ENCODE results near the gene TAF6.

TAF6 gene

GRCh38 chr7:100089458-100090196 lies 29.5 kb downstream of the TAF6 start:
- Histone ChIP-seq H3K4me2 (peak overlapping the region; percentile 86 to 97 (median 94)), H3K4me3 (peak overlapping the region; percentile 68 to 96 (median 88)), H3K4me1 (peaks cover 24 to 51% (median 37%) of the 10 kb centered on the region in 10 experiments), H3K27ac (peak overlapping the region; percentile 59 to 93 (median 87)), H3K9ac (peak overlapping the region; percentile 83 to 97 (median 91)), H3K27me3 (no peaks in the 10 kb centered on the region), H4K20me1 (peaks cover 0 to 39% (median 33%) of the 10 kb centered on the region in 11 experiments; a peak in 19 of 22 replicates), H3K9me3 (replicated peaks in 1 of 11) (no peaks in the 10 kb centered on the region), H3K36me3 (peaks cover 41 to 48% (median 46%) of the 10 kb centered on the region in 11 experiments)
- no peak for TF ChIP-seq Cebpa-rat (IDR thresholded peaks at IDR 0.05)

GRCh38 chr7:100088621-100089457 lies 30.3 kb downstream of the TAF6 start, which contains the start of gene COPS6:
Gene COPS6 (plus strand): TSS chr7:100088969. CDS start chr7:100088991, 22 bp downstream.
- Histone ChIP-seq H3K27ac (peak within 1 kb of the TSS; percentile 59 to 93 (median 87)), H3K9ac (peak within 1 kb of the TSS; percentile 83 to 97 (median 91)), H3K36me3 (peaks cover 33 to 40% (median 38%) of the 10 kb centered on the region in 11 experiments), H3K4me2 (peak within 1 kb of the TSS; percentile 86 to 97 (median 94)), H3K9me3 (replicated peaks in 1 of 11) (no peaks in the 10 kb centered on the region), H3K4me1 (peaks cover 24 to 47% (median 37%) of the 10 kb centered on the region in 10 experiments), H3K4me3 (peak within 1 kb of the TSS; percentile 68 to 96 (median 88)), H3K27me3 (0 out of 22 replicates have a peak, but pooled peaks cover 0 to 2% (median 0%) of the 10 kb centered on the region in 11 experiments), H4K20me1 (peaks cover 0 to 32% (median 25%) of the 10 kb centered on the region in 11 experiments; a peak in 19 of 22 replicates)
- no peak for TF ChIP-seq Cebpa-rat (IDR thresholded peaks at IDR 0.05)

DNA sequence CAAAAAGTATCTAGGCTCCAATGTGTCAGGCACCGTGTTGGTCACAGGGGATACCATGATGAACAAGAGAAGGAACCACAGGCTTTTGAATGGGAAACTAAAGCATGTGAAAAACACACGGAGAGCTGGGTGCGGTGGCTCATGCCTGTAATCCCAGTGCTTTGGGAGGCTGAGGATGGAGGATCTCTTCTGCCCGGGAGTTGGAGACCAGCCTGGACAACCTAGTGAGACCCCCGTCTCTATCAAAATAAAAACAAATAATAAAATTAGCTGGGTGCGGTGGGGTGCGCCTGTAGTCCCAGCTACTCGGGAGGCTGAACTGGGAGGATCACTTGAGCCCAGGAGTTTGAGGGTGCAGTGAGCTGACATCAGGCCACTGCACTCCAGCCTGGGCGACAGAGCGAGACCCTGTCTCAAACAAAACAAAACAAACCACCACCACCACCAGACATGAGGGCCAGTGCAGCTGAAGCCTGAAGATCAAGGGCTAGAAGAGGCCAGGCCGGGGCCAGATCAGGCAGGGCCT lies 31.0 kb downstream of the TAF6 start:
- Histone ChIP-seq H3K4me1 (peaks cover 24 to 46% (median 37%) of the 10 kb centered on the region in 10 experiments), H3K27ac (peak overlapping the region; percentile 59 to 93 (median 87); a peak in 21 of 22 replicates), H3K4me2 (peak overlapping the region; percentile 86 to 97 (median 94)), H4K20me1 (peaks cover 0 to 25% (median 19%) of the 10 kb centered on the region in 11 experiments; a peak in 19 of 22 replicates), H3K9me3 (replicated peaks in 1 of 11) (no peaks in the 10 kb centered on the region), H3K4me3 (peak overlapping the region; percentile 68 to 96 (median 88)), H3K9ac (peak overlapping the region; percentile 83 to 97 (median 91)), H3K27me3 (peaks cover 0 to 7% (median 4%) of the 10 kb centered on the region in 11 experiments; a peak in 9 of 22 replicates), H3K36me3 (peaks cover 27 to 33% (median 32%) of the 10 kb centered on the region in 11 experiments)
- no peak for TF ChIP-seq Cebpa-rat (IDR thresholded peaks at IDR 0.05)

DNA sequence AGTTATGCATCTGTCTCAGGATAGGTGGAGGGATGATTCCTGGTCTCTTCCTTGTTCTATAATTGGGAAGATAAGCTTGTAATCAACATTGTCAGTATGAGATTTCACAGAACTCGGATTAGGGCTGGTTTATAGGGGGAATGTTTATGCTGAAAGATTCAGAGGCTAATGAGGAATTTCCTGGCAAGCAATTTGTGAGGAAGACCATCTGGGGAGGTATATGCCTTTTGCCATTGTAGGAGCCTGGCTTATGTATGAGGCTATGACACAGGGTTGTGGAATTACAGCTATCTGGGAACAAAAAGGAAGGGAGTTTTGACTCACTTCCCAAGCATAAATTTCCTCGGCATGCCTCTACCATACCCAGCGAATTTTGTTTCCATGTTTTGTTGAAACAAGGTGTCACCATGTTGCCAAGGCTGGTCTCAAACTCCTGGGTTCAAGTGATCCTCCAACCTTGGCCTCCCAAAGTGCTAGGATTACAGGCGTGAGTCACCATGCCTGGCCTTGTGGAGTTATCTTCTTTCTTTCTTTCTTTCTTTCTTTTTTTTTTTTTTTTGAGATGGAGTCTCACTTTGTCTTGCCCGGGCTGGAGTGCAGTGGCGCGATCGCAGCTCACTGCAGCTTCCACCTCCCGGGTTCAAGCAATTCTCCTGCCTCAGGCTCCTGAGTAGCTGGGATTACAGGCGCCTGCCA lies 32.0 kb downstream of the TAF6 start:
- no peak for TF ChIP-seq Cebpa-rat (IDR thresholded peaks at IDR 0.05)
- Histone ChIP-seq H3K27me3 (peaks cover 0 to 17% (median 13%) of the 10 kb centered on the region in 11 experiments; a peak in 16 of 22 replicates), H3K4me2 (no peak overlapping the region), H3K4me1 (peaks cover 31 to 54% (median 44%) of the 10 kb centered on the region in 10 experiments), H3K36me3 (peaks cover 17 to 24% (median 22%) of the 10 kb centered on the region in 11 experiments), H3K27ac (no peak overlapping the region), H3K9ac (no peak overlapping the region), H3K4me3 (no peak overlapping the region), H3K9me3 (replicated peaks in 1 of 11) (no peaks in the 10 kb centered on the region), H4K20me1 (peaks cover 0 to 15% (median 9%) of the 10 kb centered on the region in 11 experiments; a peak in 13 of 22 replicates)

- Histone ChIP-seq H3K4me3 (no peak overlapping the region), H3K9me3 (replicated peaks in 1 of 11) (no peaks in the 10 kb centered on the region), H3K36me3 (peaks cover under 1 to 7% (median 5%) of the 10 kb centered on the region in 11 experiments; a peak in 21 of 22 replicates), H3K27ac (no peak overlapping the region; a peak in 1 of 22 replicates), H3K4me1 (peaks cover 31 to 46% (median 38%) of the 10 kb centered on the region in 10 experiments), H4K20me1 (peaks cover 0 to 3% (median 0%) of the 10 kb centered on the region in 11 experiments; a peak in 5 of 22 replicates), H3K9ac (no peak overlapping the region), H3K27me3 (peaks cover 0 to 18% (median 14%) of the 10 kb centered on the region in 11 experiments; a peak in 16 of 22 replicates), H3K4me2 (peak overlapping the region in 2 of 11 experiments; percentile 28 to 36; a peak in 4 of 22 replicates)
- TF ChIP-seq Cebpa-rat (IDR thresholded peaks at IDR 0.05) = peak in 2 of 11 experiments; percentile 9 to 15; a peak in 1 of 22 replicates
Measured at GRCh38 chr7:100085515-100085914, 33.6 kb downstream of the TAF6 start.

DNA sequence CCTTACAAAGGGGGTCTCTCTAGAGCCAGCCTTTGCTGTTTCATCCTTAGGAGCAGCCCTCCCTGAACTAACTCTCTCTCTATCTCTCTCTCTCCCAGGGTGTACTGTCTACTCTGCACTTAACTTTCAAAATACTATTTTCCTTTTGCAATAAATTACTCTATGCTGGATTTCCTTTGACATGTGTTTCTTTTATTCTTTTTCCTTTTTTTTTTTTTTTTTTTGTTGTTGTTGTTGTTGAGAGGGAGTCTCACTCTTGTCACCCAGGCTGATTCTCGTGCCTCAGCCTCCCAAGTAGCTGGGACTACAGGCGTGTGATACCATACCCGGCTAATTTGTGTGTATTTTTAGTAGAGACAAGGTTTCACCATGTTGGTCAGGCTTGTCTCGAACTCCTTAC lies 36.2 kb downstream of the TAF6 start:
- H3K9me3 ChIP-seq (replicated peaks in 1 of 11) = peaks cover 0 to 12% (median 3%) of the 10 kb centered on the region in 11 experiments; a peak in 11 of 22 replicates
- peaks cover 26 to 43% (median 33%) of the 10 kb centered on the region in 10 experiments for H3K4me1 ChIP-seq
- peak overlapping the region in 1 of 11 experiments; percentile 95; a peak in 2 of 22 replicates for H3K27ac ChIP-seq
- H3K36me3 ChIP-seq = peaks cover 18 to 26% (median 23%) of the 10 kb centered on the region in 11 experiments
- TF ChIP-seq Cebpa-rat (IDR thresholded peaks at IDR 0.05) = no peak
- peaks cover 7 to 28% (median 23%) of the 10 kb centered on the region in 11 experiments; a peak in 12 of 22 replicates for H4K20me1 ChIP-seq
- peak overlapping the region in 2 of 11 experiments; percentile 96; a peak in 1 of 22 replicates for H3K9ac ChIP-seq
- H3K4me2 ChIP-seq = peak overlapping the region; percentile 44 to 82 (median 71); a peak in 18 of 22 replicates
- H3K4me3 ChIP-seq = 0 out of 20 replicates have a peak overlapping the region, but pooled peaks of 1 of the 10 experiments have one; percentile 99
- peaks cover 0 to 18% (median 14%) of the 10 kb centered on the region in 11 experiments; a peak in 16 of 22 replicates for H3K27me3 ChIP-seq

GRCh38 chr7:100081535-100082102 lies 37.5 kb downstream of the TAF6 start, which contains the start of gene ZNF3:
Gene ZNF3 (minus strand): TSS chr7:100081723. CDS start chr7:100077357, 4,366 bp downstream.
- H3K9ac ChIP-seq = peak within 1 kb of the TSS; percentile 95 to 100 (median 99)
- H3K27ac ChIP-seq = peak within 1 kb of the TSS; percentile 87 to 100 (median 99)
- peaks cover 31 to 39% (median 37%) of the 10 kb centered on the region in 11 experiments for H3K36me3 ChIP-seq
- TF ChIP-seq Cebpa-rat (IDR thresholded peaks at IDR 0.05) = no peak
- peaks cover 0 to 18% (median 14%) of the 10 kb centered on the region in 11 experiments; a peak in 16 of 22 replicates for H3K27me3 ChIP-seq
- peak within 1 kb of the TSS; percentile 86 to 99 (median 98) for H3K4me3 ChIP-seq
- H3K4me2 ChIP-seq = peak within 1 kb of the TSS; percentile 87 to 98 (median 91)
- peaks cover 24 to 41% (median 31%) of the 10 kb centered on the region in 10 experiments for H3K4me1 ChIP-seq
- peaks cover 5 to 26% (median 16%) of the 10 kb centered on the region in 11 experiments; a peak in 20 of 22 replicates for H3K9me3 ChIP-seq (replicated peaks in 1 of 11)
- peaks cover 7 to 40% (median 23%) of the 10 kb centered on the region in 11 experiments; a peak in 12 of 22 replicates for H4K20me1 ChIP-seq
